A673 (cell line): ENCODE results near the gene GALNS. TPM values are rescaled to one million over a fixed set of nuclear protein-coding genes. Genes with fewer than 3 reads are reported as not detected.
"Not testable (repeated sequence)": the region's sequence is repeated elsewhere in the genome, so short reads cannot be mapped to it uniquely, and the experiment has no call there.

Experiments used
- BruUV-seq: library from RNA; stranded (reverse); fragments of 400-500 nt; replicated peaks from 2 replicates; lab custom pipeline; 2021; lab: Mats Ljungman, UMichigan
- CTCF ChIA-PET: fragments of 300-600 bp; sonication (Branson Sonifier 250); formaldehyde crosslinking; loops from one replicate; lab custom pipeline; 2022; ENCODE audit warnings: antibody characterized with exemption; lab: Charles Lee
- POLR2A ChIA-PET: fragments of 300-600 bp; sonication (Branson Sonifier 250); formaldehyde crosslinking; loops from one replicate; lab custom pipeline; 2022; ENCODE audit warnings: antibody characterized with exemption; ENCODE audit not compliant: low non-redundant PET; lab: Charles Lee
- DNase-seq: peaks from one replicate; pipeline ENCODE4 v3.0.0-alpha.2; 2015; ENCODE audit warnings: low spot score
- H3K27ac ChIP-seq: fragments of 200-600 bp; sonication (generic); 2 replicates; pipeline ENCODE4 v1.5.1; 2016; ENCODE audit warnings: mixed run types, low read depth, mild to moderate bottlenecking, mixed read lengths, antibody characterized with exemption, low read length; ENCODE audit not compliant: poor library complexity, severe bottlenecking
- H3K27me3 ChIP-seq: fragments of 200-600 bp; sonication (generic); replicated peaks from 2 replicates; pipeline ENCODE4 v1.6.1; 2017; ENCODE audit warnings: mixed run types, low read depth, mild to moderate bottlenecking, mixed read lengths, antibody characterized with exemption, low read length; ENCODE audit not compliant: insufficient read depth, poor library complexity
- H3K36me3 ChIP-seq: fragments of 200-600 bp; sonication (generic); 2 replicates; pipeline ENCODE4 v1.6.1; 2016; ENCODE audit warnings: mixed run types, mild to moderate bottlenecking, mixed read lengths, antibody characterized with exemption, low read length; ENCODE audit not compliant: insufficient read depth, poor library complexity, severe bottlenecking
- H3K4me1 ChIP-seq: fragments of 200-600 bp; sonication (generic); 2 replicates; pipeline ENCODE4 v1.6.1; 2017; ENCODE audit warnings: mixed run types, mild to moderate bottlenecking, mixed read lengths, antibody characterized with exemption, low read length; ENCODE audit not compliant: insufficient read depth, poor library complexity, severe bottlenecking
- H3K4me3 ChIP-seq: fragments of 200-600 bp; sonication (generic); 2 replicates; pipeline ENCODE4 v1.5.1; 2016; ENCODE audit warnings: low read depth, mixed run types, mild to moderate bottlenecking, mixed read lengths, low read length; ENCODE audit not compliant: poor library complexity, severe bottlenecking
- H3K9me3 ChIP-seq: fragments of 200-600 bp; sonication (generic); 2 replicates; pipeline ENCODE4 v1.6.1; 2016; ENCODE audit warnings: mixed run types, low read depth, mild to moderate bottlenecking, mixed read lengths, antibody characterized with exemption, low read length; ENCODE audit not compliant: poor library complexity, severe bottlenecking
- EZH2 ChIP-seq: fragments of 200-600 bp; sonication (generic); IDR thresholded peaks from 2 replicates; pipeline ENCODE4 v1.6.1; 2017; ENCODE audit warnings: borderline replicate concordance, low read depth, mild to moderate bottlenecking, mixed read lengths, antibody characterized with exemption, low read length; ENCODE audit not compliant: poor library complexity, severe bottlenecking
- intact Hi-C: fragments of 100-400 bp; cut with micrococcal nuclease; formaldehyde crosslinking; loops from one replicate; pipeline ENCODE4 v1.10.0; 2022; ENCODE audit not compliant: unreplicated experiment
- total RNA-seq: library from RNA; stranded (reverse); gene quantifications from 2 replicates; pipeline ENCODE4 v1.2.3, GENCODE V29; 2021
- TF ChIP-seq, protein P1 (sequence below): fragments of 300-800, 200-600 bp; sonication (generic); conservative IDR thresholded peaks from 2 replicates; pipeline ENCODE4 v1.5.1; 2017; ENCODE audit warnings: low read depth, mild to moderate bottlenecking, antibody characterized with exemption, low read length, moderate library complexity, mixed read lengths

GALNS gene
- total RNA-seq, 1 experiment from 2014 or later = 54.8 TPM

DNA sequence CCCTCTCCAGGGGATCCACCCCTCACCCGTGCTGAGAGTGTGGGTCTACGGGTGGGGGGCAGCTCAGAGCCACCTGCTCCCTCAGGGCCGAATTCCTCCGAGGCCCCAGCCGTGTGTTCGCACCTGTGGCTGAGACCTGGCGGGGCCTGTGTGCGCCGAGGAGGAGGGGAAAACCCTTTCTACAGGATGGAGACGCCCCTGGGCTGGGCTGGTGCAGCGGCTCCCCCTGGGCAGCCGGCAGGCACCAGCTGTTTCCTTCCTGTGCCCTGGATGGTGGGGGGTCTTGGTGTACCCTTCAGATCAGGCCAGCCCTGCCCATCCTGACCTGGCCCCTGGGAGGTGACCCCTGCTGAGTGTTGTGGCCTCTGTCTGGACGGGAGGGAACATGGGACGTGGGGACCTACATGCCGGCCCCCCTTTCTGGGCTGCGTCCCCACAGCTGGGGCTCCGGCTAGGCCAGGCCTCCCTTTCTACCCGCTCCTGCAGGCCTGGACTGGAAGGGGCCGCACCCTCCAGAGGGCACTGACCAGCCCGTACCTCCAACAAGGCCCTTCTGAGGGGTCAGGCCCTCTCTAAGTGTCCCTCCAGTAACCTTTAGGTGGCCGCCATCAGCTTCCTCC, 38.0 kb upstream of the GALNS start:
- no peaks in the 10 kb centered on the region for H3K36me3 ChIP-seq
- no peak overlapping the region for H3K4me3 ChIP-seq
- no peak overlapping the region for H3K27ac ChIP-seq
- H3K27me3 ChIP-seq = no peaks in the 10 kb centered on the region
- no TSS peak for BruUV-seq
- H3K4me1 ChIP-seq = no peaks in the 10 kb centered on the region
- DNase-seq = no peak
- ChIA-PET CTCF (no interaction called here), POLR2A (no interaction called here)
- intact Hi-C loops = no loop called here
- TF ChIP-seq EZH2 = no peak
- TF ChIP-seq, protein P1, sequence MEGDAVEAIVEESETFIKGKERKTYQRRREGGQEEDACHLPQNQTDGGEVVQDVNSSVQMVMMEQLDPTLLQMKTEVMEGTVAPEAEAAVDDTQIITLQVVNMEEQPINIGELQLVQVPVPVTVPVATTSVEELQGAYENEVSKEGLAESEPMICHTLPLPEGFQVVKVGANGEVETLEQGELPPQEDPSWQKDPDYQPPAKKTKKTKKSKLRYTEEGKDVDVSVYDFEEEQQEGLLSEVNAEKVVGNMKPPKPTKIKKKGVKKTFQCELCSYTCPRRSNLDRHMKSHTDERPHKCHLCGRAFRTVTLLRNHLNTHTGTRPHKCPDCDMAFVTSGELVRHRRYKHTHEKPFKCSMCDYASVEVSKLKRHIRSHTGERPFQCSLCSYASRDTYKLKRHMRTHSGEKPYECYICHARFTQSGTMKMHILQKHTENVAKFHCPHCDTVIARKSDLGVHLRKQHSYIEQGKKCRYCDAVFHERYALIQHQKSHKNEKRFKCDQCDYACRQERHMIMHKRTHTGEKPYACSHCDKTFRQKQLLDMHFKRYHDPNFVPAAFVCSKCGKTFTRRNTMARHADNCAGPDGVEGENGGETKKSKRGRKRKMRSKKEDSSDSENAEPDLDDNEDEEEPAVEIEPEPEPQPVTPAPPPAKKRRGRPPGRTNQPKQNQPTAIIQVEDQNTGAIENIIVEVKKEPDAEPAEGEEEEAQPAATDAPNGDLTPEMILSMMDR = no peak
- no peaks in the 10 kb centered on the region for H3K9me3 ChIP-seq

DNA sequence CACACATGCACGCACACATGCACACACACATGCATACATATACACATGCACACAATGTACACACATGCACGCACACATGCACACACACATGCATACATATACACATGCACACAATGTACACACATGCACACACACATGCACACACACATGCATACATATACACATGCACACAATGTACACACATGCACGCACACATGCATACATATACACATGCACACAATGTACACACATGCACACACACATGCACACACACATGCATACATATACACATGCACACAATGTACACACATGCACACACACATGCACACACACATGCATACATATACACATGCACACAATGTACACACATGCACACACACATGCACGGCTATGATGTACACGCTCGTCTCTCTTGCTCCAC, 37.5 kb upstream of the GALNS start:
- H3K36me3 ChIP-seq, H3K9me3 ChIP-seq, H3K4me3 ChIP-seq, H3K27ac ChIP-seq, BruUV-seq, DNase-seq, H3K27me3 ChIP-seq, CTCF ChIA-PET, intact Hi-C loops, H3K4me1 ChIP-seq: not testable (repeated sequence)
- POLR2A ChIA-PET = interaction anchor here (0.6 kb wide), 1 partner anchor 713 kb away, joined by 4 read pairs; no protein-coding TSS in a partner anchor

DNA sequence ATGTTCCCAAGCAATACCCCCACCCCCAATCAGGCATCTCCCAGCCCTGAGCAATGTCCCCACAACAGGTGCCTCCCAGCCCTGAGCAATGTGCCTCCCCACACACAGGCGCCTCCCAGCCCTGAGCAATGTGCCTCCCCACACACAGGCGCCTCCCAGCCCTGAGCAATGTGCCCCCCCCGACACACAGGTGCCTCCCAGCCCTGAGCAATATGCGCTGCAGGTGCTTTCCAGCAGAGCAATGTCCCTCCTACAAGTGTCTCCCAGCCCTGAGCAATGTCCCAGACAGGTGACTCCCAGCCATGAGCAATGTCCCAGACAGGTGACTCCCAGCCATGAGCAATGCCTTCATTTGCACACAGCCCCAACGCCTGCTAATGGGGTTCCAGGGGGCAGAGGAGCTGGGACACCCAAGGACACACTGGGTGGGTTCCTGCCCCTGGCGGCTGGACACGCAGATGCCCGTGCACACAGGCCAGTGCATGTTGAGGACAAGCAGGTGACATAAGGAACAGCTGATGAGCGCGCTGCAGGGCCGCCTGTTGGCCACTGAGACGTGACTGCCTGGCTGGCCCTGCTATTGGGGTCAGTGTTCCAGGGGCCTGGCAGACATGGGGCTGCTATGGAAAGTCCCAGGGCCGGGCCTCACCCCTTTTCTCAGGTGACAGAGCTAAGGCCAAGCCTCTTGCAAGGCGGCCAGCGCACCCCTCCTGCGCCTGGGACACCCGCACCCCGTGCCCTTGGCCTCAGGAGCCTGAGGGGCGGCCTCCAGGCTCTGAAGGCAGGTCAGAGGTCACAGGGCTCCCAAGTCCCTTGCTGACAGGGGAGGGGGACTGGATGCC, 36.6 kb upstream of the GALNS start:
- Histone ChIP-seq H3K27me3 (no peaks in the 10 kb centered on the region), H3K4me1 (peaks cover 6% of the 10 kb centered on the region), H3K4me3 (no peak overlapping the region), H3K9me3 (no peaks in the 10 kb centered on the region), H3K36me3 (no peaks in the 10 kb centered on the region), H3K27ac (no peak overlapping the region)
- TF ChIP-seq, protein P1 = no peak
- no peak for TF ChIP-seq EZH2
- intact Hi-C loops = no loop called here
- POLR2A ChIA-PET = interaction anchor here (0.6 kb wide), 1 partner anchor 712 kb away, joined by 4 read pairs; no protein-coding TSS in a partner anchor
- no peak for DNase-seq
- no TSS peak for BruUV-seq
- CTCF ChIA-PET = no interaction called here
